ENCODE results near the gene NMNAT1.
"Not testable (repeated sequence)": the region's sequence is repeated elsewhere in the genome, so short reads cannot be mapped to it uniquely, and the experiment has no call there.

Gene NMNAT1

DNA sequence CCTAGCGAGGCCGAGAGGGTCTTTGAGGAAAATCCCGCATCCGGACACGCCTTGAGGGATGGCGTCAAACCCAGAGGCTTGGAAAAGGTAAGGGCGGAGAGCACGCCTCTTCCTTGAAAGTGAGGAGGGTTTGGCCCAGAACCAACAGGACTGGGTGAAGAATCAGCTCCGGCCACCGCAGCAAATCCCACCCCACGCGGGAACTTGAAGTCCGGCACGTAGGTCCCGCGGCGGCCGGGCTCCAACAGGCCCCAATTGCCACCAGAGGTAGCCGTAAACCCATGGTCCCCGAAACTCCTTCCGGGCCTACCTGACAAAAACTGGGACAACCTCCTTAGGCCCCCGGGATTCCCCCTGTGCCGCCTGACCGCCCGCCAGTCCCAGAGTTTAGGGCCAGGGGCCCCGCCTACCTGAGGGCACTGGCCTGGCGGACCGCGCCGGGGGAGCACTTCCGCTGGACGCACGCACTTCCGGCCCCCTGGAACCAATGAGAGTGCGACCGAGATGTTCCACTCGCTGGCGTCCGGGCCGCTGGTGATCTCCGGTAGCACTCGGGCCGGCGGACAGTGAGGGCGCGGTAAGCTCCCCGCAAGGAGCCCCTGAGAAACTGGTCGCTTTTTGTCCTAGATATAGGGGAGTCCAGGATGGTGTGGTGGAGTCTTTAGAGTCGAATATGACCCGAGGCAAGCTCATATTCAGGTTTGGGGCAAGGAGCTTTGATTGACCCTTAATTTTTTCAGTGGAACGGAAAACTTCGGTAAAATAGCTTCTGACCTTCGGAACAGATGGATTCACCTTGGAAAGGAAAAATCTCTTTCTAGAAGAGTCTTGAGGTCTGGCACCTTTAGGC lies at the start of gene NMNAT1, which contains the start of gene LZIC:
Gene NMNAT1, plus strand, starts transcription at position 537 of the 850 bp plus-strand sequence. CDS start 28,599 bp downstream, outside the sequence.
Gene LZIC, minus strand, starts transcription at position 453 of the 850 bp plus-strand sequence. CDS start 6,772 bp downstream, outside the sequence.
- peak; percentile 66 for DNase-seq

- DNase-seq, result no peak
Measured at GRCh38 chr1:9894115-9894514, 49.2 kb upstream of the NMNAT1 start.

DNA sequence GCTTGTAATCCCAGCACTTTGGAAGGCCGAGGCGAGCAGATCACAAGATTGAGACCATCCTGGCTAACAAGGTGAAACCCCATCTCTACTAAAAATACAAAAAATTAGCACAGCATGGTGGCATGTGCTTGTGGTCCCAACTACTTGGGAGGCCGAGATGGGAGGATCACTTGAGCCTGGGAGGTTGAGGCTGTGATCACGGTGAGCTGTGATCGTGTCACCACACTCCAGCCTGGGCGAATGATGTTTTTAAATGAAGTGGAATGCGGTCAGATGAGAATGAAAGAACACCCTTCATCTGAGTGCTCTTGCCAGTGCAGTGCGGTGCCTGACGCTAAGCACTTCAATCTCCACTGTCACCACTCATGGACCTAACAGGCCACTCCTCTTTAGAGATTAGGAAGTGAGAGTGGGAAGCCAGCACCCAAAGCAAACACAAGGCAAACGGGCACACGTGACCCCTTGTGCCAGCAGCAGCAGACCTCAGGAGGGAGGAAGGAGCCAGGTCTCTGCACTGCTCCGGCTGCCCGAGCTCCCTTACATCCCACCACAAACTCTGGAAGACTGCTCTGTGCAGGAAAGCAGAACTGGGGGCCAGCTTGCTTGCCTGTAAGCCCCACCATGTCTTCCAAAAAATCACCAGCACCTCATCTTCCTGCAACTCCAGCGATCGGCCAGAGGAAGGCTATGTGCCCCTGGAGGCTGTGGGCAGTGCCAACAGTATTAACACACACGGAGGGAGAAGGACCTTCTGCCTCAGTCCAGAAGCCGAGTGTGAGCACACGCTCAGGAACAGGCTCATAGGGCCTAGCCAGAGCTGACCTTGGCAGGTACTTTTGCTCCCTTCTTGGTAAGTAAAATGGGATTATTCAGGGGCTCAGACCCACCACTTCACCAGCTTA lies 42.9 kb upstream of the NMNAT1 start:
- DNase-seq, result no peak

- DNase-seq, result no peak
Measured at GRCh38 chr1:9901148-9902059, 41.9 kb upstream of the NMNAT1 start.

DNA sequence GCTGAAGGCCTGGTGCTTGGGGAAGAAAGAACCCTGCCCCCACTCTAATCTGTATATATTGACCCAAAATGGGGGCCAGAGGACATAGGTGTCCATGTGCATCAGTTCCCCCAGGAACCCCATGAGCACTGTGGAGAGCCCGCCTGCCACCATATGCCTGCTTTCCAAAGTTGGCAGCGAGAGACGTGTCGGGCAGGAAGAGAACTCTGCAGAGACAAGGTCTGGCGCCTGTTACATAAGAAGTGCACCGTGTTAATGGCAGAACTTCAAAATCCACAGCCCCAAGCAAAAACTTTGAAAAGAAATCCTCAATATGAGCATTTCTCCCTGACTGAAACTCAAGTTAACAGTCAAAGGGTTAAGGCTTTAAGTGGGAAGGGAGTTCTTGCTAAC lies 41.2 kb upstream of the NMNAT1 start:
- no peak for DNase-seq

GRCh38 chr1:9903801-9904527 lies 39.3 kb upstream of the NMNAT1 start:
- no peak for DNase-seq

- DNase-seq, result no peak
Measured at GRCh38 chr1:9904596-9904995, 38.7 kb upstream of the NMNAT1 start.

DNA sequence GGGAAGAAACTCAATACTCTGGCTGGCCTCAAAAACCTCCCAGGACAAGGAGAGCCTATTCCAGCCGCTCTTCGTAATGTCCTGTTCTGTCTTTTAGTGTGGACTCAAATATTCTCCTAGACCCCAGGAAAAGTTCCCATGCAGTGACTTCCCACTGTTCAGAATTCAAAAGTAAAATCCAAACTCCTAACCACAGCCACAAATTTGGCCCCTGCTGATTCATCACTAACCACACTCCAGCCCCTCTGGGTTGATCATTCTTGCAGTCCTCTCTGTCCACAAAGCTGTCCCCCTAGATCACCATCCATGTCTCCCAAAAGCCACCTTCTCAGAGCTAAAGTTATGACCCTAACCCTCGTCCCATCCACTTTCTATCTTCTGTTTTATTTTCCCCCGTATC lies 38.3 kb upstream of the NMNAT1 start:
- no peak for DNase-seq

DNA sequence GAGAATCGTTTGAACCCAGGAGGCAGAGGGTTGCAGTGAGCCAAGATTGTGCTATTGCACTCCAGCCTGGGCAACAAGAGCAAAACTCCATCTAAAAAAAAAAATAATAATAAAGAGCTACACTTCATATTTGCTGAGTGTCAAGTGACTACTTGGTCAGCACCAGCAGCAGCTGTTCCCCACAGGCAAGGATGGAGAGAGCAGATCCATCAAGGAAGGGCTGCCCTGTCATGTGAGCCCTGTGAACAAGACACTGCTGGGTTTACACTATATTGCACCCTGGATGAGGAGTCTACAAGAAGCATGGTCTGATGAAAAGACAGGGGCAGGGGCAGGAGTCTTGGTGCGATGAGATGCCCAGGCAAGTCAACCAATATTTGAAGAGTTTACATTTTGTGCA lies 36.8 kb upstream of the NMNAT1 start:
- no peak for DNase-seq

GRCh38 chr1:9907441-9907840 lies 35.8 kb upstream of the NMNAT1 start:
- DNase-seq, result no peak

- no peak for DNase-seq
Measured at GRCh38 chr1:9908871-9909233, 34.4 kb upstream of the NMNAT1 start.

DNA sequence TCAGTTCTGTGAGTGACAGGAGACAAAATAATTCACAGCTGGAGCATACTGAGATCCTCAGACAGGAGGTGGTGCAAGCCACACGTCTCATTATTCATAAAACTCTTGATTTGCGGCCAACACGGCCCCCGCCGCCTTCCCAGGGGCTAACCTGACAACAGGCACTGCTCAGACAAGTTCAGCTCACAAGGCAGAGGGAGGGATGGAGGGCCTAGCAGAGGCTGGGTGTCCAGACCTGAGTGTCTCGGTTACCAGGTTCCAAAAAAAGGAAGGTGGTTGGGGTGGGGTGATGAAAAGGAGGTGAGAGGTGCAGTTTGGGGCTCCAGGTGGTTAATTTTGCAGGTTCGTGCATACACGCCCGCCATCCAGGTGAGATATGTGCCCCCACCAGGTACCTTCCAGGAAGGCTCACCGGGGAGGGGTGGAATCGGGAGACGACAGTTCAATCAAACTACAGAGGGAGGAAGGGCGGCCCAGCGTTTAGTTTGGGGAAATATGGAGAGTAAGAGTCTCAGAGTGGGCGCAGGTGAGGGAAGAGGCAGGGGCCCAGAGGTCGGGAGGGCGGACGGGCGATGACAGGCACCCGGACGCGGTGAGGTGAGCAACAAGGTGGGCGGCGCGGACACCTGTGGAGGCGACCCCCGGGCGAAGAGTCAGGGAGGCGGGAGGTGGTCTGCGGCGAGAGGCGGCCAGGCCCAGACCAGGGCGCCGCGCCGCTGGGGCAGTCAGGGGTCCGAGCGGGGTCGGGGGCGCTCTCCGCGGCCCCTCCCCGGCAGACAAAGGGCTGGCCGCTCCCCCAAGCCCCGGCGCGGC lies 33.8 kb upstream of the NMNAT1 start:
- peak; percentile 13 for DNase-seq

GRCh38 chr1:9910076-9910422 lies 33.2 kb upstream of the NMNAT1 start, which contains the start of gene CTNNBIP1:
CTNNBIP1 (minus strand) TSS chr1:9910269; CDS start chr1:9872064, 38,205 bp downstream.
- no peak for DNase-seq

DNA sequence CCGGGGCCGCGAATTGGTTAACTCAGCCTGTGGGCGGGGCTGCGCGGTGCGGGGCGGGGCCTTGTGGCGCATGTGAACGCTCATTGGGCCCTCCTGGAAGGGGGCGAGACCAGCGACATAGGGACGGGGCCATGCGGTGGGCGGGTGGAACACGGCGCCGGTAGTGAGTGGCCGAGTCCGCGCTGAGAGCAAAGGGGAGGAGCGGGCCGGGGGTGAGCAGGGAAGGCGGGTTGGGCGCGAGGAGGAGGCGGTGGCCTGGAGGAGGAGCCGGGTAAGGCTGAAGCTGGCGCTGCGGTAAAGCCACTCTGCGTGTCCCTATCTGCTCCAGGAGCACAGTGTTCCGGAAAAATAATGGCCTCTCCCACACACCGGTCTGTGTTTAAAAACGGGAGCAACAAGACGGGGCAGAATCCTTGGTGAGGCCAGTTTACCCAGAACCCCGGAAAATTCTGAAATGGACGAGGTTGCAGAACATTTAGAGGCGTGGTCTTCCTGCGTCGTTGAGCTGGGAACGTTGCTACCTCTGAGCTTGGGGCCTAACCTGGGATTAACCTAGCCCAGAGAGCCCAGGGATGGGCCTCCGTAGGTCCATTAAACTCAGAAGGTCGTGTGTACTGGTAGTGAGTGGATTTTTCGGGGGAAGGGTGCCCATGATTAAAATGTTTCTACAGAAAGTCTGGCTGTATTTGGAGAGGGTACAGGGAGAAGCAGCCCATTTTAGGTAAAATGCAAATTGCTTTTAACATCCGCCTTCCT lies 32.7 kb upstream of the NMNAT1 start:
- peak; percentile 89 for DNase-seq

DNA sequence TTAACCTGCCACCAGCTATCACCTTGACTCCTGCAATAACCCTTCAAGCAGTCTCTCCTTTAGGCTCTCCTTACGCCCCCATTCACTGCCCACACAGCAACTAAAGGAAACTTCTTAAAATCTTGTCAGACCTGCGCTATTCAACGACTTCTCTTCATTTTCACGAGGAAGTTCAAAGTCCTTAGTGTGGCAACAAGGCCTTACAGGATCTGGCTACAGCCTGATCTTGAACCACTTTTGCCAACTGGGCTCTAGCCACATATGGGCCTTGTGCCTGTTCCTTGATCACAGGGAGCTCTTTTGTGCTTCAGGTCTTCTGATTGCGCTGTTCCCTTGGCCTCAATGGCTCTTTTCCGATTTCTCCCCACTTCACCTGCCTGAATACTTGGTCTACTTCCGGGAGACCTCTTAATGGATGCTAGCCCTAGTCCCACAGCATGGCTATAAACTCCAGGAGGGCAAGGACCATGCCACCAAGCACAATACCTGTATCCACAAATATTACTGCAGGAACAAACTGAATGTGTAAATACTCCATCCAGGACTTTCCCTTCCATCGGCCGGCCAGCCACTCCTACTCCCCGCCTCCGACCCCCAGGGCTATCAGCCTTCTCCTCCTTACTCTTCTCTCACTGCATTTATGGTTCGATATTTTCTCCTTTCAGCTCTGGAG lies 30.9 kb upstream of the NMNAT1 start:
- no peak for DNase-seq

DNA sequence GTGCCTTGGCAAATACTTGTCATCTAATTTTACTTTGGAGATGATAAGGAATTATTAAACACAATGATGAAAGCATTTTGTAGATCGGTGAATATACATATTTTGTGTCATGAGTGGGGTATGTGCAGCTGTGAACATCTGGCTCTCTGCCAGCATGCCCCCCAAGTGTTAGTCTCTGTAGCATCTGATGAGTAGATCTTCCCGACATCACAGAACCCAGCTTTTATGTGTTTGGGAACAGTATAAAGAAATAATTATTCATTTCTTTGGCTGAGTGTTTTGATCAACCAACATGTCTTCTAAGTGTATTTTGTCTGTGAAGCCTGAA lies 28.7 kb upstream of the NMNAT1 start:
- no peak for DNase-seq

GRCh38 chr1:9916452-9916851 lies 26.8 kb upstream of the NMNAT1 start:
- DNase-seq, result no peak

DNA sequence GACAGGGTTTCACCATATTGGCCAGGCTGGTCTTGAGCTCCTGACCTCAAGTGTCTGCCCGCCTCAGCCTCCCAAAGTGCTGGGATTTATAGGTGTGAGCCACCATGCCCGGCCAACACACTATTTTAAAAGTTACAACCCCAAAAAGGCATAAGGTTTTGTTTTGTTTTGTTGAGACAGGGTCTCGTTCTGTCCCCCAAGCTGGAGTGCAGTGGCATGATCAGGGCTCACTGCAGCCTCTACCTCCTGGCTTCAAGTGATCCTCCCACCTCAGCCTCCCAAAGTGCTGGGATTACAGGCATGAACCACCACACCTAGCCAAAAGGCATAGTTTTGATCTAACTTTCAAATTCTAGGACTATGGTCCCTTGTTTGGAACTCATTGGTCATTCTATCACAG lies 25.8 kb upstream of the NMNAT1 start:
- DNase-seq, result not testable (repeated sequence)

DNA sequence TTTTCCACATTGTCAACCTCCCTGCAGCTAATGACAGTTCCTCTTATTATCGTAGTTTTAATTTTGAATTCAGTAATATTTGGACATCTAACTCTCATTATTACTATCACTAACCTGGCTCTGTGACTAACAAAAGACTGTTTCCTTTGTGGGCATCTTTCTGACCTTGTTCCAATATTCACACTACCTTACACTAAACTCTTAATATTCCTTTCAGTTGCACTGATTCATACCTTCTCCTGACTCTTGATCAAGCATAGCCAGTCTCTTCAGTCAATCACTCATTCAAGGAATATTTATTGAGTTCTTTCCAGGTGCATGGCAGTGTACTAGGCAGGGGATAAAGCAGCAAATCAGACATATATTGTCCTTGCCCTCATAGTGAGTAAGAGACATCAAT lies 25.4 kb upstream of the NMNAT1 start:
- DNase-seq, result no peak

DNA sequence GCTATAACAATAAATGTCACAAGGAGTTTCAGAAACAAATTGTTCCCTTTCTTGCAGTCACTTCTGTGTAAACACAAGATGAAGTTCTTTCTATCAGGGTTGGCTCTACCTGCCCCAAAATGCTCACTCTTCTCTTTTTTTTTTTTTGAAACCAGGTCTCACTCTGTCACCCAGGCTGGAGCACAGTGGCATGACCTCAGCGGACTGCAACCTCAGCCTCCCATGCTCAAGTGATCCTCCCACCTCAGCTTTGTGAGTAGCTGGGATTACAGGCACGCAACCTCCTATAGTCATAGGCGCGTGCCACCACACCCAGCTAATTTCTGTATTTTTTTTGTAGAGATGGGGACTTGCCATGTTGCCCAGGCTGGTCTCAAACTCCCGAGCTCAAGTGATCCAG lies 22.7 kb upstream of the NMNAT1 start:
- no peak for DNase-seq

Measured in NCI-H146 (cell line).